Measurements from ENCODE around the gene MGME1. TPM values are rescaled to one million over a fixed set of nuclear protein-coding genes. Genes with fewer than 3 reads are reported as not detected.

Gene MGME1
- total and polyA plus RNA-seq, 2 of the 13 experiments (the other 11 are each of a cell fraction or from before 2014, with no cell fraction given) = 36.7 to 66.6 TPM

DNA sequence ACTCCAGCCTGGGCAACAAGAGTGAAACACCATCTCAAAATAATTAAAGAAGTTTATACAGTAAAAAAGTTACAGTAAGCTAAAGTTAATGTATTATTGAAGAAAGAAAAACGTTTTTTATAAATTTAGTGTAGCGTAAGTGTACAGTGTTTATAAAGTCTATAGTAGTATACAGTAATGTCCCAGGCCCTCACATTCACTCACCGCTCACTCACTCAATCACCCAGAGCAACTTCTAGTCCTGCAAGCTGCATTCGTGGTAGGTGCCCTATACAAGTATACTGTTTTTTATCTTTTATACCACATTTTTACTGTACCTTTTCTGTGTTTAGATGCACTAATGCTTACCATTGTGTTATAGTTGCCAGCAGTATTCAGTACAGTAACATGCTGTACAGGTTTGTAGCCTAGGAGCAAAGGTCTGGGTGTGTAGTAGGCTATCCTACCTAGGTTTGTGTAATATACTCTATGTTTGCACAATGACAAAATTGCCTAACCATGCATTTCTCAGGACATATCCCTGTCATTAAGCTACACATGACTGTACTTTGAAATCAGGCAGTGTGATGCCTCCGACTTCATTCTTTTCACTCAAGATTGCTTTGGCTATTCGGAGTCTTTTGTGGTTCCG, 16.7 kb downstream of the MGME1 start (continued):
- TF ChIP-seq, protein P1, sequence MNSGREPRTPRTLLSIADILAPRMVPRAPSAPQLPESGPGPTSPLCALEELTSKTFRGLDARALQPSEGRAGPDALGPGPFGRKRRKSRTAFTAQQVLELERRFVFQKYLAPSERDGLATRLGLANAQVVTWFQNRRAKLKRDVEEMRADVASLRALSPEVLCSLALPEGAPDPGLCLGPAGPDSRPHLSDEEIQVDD (CRISPR knock-in tag; IDR thresholded peaks at IDR 0.05; ENCODE audit: borderline replicate concordance) = no peak
- TF ChIP-seq MXI1 (IDR thresholded peaks at IDR 0.05; ENCODE audit: borderline replicate concordance, low read depth, low read length) (peak; percentile 85; the same call in 1 of the 3 replicates), ZNF3 (CRISPR knock-in tag; IDR thresholded peaks at IDR 0.05) (peak; percentile 79; the same call in 1 of the 2 replicates), DMAP1 (CRISPR knock-in tag; IDR thresholded peaks at IDR 0.05) (peak; percentile 66; the same call in 1 of the 2 replicates), REL (CRISPR knock-in tag; conservative IDR thresholded peaks at IDR 0.05) (no peak), MTA1 (CRISPR knock-in tag; IDR thresholded peaks at IDR 0.05; ENCODE audit: borderline replicate concordance) (no peak), CCAR2 (optimal IDR thresholded peaks at IDR 0.05; ENCODE audit: low read depth, low read length) (peak; percentile 57), ATF7 (IDR thresholded peaks at IDR 0.05) (peak; percentile 56), ATF7 (CRISPR knock-in tag; IDR thresholded peaks at IDR 0.05) (no peak; the same call in 1 of the 2 replicates), ZNF264 (CRISPR knock-in tag; IDR thresholded peaks at IDR 0.05) (peak; percentile 98)
- TF ChIP-seq, protein P2, sequence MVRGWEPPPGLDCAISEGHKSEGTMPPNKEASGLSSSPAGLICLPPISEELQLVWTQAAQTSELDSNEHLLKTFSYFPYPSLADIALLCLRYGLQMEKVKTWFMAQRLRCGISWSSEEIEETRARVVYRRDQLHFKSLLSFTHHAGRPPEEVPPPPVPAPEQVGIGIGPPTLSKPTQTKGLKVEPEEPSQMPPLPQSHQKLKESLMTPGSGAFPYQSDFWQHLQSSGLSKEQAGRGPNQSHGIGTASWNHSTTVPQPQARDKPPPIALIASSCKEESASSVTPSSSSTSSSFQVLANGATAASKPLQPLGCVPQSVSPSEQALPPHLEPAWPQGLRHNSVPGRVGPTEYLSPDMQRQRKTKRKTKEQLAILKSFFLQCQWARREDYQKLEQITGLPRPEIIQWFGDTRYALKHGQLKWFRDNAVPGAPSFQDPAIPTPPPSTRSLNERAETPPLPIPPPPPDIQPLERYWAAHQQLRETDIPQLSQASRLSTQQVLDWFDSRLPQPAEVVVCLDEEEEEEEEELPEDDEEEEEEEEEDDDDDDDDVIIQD (CRISPR knock-in tag; IDR thresholded peaks at IDR 0.05; ENCODE audit: low read depth) = peak; percentile 95
- TF ChIP-seq, protein P3, sequence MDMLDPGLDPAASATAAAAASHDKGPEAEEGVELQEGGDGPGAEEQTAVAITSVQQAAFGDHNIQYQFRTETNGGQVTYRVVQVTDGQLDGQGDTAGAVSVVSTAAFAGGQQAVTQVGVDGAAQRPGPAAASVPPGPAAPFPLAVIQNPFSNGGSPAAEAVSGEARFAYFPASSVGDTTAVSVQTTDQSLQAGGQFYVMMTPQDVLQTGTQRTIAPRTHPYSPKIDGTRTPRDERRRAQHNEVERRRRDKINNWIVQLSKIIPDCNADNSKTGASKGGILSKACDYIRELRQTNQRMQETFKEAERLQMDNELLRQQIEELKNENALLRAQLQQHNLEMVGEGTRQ (IDR thresholded peaks at IDR 0.05; ENCODE audit: low read depth, low read length) = 0 out of 2 replicates have a peak, but pooled peaks have one; percentile 17
- TF ChIP-seq, protein P3 (CRISPR knock-in tag; IDR thresholded peaks at IDR 0.05; ENCODE audit: borderline replicate concordance) = no peak
- TF ChIP-seq, protein P4, sequence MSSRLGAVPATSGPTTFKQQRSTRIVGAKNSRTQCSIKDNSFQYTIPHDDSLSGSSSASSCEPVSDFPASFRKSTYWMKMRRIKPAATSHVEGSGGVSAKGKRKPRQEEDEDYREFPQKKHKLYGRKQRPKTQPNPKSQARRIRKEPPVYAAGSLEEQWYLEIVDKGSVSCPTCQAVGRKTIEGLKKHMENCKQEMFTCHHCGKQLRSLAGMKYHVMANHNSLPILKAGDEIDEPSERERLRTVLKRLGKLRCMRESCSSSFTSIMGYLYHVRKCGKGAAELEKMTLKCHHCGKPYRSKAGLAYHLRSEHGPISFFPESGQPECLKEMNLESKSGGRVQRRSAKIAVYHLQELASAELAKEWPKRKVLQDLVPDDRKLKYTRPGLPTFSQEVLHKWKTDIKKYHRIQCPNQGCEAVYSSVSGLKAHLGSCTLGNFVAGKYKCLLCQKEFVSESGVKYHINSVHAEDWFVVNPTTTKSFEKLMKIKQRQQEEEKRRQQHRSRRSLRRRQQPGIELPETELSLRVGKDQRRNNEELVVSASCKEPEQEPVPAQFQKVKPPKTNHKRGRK (CRISPR knock-in tag; IDR thresholded peaks at IDR 0.05) = 0 out of 2 replicates have a peak, but pooled peaks have one; percentile 48
- TF ChIP-seq, protein P5, sequence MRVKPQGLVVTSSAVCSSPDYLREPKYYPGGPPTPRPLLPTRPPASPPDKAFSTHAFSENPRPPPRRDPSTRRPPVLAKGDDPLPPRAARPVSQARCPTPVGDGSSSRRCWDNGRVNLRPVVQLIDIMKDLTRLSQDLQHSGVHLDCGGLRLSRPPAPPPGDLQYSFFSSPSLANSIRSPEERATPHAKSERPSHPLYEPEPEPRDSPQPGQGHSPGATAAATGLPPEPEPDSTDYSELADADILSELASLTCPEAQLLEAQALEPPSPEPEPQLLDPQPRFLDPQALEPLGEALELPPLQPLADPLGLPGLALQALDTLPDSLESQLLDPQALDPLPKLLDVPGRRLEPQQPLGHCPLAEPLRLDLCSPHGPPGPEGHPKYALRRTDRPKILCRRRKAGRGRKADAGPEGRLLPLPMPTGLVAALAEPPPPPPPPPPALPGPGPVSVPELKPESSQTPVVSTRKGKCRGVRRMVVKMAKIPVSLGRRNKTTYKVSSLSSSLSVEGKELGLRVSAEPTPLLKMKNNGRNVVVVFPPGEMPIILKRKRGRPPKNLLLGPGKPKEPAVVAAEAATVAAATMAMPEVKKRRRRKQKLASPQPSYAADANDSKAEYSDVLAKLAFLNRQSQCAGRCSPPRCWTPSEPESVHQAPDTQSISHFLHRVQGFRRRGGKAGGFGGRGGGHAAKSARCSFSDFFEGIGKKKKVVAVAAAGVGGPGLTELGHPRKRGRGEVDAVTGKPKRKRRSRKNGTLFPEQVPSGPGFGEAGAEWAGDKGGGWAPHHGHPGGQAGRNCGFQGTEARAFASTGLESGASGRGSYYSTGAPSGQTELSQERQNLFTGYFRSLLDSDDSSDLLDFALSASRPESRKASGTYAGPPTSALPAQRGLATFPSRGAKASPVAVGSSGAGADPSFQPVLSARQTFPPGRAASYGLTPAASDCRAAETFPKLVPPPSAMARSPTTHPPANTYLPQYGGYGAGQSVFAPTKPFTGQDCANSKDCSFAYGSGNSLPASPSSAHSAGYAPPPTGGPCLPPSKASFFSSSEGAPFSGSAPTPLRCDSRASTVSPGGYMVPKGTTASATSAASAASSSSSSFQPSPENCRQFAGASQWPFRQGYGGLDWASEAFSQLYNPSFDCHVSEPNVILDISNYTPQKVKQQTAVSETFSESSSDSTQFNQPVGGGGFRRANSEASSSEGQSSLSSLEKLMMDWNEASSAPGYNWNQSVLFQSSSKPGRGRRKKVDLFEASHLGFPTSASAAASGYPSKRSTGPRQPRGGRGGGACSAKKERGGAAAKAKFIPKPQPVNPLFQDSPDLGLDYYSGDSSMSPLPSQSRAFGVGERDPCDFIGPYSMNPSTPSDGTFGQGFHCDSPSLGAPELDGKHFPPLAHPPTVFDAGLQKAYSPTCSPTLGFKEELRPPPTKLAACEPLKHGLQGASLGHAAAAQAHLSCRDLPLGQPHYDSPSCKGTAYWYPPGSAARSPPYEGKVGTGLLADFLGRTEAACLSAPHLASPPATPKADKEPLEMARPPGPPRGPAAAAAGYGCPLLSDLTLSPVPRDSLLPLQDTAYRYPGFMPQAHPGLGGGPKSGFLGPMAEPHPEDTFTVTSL (CRISPR knock-in tag; IDR thresholded peaks at IDR 0.05; ENCODE audit: borderline replicate concordance) = peak; percentile 84

Data from HepG2 (cell line).